Hematopoietic multipotent progenitor cell treated with erythropoietin and hydrocortisone succinate and interleukin-3 and kit ligand, for 4 days (in vitro differentiated cells): ENCODE measurements around the gene FOXF2.

Source experiments
- DNase-seq: peaks from one replicate; pipeline ENCODE4 v3.0.0-alpha.2; 2015

The FOXF2 gene

DNA sequence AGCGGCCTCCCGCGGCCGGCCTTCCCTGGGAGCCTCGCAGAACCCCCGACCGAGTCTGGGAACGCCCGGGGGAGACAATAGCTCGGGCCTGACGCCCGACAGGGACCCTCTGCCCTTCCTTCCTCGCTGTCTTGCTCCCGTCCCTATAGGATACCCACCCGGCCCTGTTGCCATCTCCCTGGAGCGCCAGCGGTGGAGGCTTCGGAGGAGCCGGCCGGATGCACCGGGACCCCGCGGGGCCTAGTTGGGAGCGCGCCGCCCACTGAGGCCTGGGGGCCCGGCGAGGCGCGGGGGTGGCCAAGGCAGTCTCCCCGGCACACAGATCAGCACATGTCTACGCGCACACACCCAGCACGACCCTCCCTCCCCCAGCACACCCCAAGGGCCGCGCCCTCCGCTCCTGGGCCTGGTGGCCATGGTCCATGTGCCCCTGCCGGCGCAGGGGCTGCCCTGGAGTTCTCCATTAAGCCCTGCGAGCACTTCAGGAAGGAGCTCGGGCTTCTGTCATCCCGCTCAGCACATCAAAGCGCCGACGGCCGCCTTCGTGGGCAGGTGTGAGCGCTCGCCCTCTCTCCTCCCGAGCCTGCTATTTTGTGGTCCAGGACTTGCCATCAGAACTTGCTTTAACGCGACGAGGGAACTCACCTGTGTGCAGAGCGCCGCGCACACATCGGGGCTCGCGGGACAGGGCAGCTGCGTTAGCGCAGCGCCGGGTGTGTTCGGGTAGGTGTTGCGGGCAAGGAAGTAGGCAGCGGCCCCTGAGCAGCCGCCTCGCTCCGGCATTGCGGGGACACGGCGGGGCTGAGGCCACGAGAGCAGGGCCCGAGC, 3.7 kb downstream of the FOXF2 start:
- no peak for DNase-seq

DNA sequence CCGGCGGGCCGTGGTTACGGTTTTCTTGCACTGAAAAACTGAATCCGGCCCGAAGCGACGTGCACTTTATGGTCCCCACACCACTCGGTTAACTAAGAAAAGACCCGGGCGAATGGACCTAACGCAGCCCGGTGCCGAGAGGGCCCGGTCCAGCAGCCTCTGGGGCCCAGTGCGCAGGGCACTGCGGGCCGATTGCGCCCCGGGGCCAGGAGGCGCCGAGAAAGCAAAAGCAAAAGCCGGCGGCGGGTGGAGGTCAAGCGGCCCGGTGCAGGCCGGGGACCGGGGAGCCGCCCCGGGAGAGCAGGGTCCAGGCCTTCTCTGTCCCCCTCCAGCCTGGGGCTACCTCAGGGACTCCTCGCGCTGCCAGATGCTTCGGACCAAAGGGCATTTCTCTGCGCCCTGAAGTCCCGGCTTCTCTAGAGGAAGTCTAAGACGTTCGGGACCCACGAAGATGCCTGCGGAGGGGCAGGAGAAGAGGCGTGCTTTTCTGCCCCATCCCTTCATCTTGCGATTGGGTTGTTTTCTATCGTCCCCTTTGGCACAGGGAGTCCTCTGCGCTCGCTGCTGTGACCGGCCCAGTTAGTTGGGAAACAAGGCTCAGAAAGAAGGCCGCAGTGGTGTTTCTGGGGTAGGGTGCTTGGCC, 4.4 kb downstream of the FOXF2 start:
- no peak for DNase-seq

DNA sequence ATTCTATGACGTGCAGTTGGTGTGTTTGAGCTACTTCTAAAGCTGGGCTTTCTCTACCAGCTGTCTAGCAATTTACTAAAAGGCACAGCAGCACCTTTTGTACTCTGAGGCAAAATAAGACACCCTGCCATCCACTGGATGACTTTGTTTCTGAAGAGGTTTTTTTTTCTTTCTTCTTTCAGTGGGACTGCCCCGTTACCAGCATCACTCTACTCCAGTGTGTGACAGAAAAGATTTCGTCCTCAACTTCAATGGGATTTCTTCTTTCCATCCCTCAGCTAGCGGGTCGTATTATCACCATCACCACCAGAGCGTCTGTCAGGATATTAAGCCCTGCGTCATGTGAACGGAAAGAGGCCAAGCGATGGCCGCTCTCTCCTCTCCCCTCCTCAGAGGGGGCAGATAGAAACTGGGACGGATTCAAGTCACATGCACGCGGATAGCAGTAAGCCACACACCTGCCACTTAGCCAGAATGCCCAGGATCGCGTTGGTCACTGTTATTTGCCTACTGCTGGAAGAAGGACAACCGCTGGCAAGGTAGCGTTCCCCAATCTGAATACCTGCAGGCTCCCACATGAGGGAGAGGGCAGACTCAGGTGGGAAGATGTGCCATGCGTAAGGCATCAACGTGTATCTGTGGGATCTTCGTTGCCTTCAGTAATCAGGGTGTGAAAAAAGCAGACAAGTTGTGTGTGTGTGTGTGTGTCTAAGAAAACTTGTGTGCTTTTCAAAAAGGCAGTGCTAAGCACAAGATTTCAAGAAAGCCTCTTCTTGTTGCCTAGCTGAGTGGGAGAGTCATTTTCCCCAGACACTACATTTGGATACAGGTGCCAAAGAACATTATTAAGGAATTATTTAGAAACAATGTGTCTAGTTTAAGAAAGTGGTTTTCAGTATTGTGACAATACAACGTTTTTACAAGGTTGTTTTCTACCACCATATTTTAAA, 5.4 kb downstream of the FOXF2 start:
- DNase-seq: no peak

DNA sequence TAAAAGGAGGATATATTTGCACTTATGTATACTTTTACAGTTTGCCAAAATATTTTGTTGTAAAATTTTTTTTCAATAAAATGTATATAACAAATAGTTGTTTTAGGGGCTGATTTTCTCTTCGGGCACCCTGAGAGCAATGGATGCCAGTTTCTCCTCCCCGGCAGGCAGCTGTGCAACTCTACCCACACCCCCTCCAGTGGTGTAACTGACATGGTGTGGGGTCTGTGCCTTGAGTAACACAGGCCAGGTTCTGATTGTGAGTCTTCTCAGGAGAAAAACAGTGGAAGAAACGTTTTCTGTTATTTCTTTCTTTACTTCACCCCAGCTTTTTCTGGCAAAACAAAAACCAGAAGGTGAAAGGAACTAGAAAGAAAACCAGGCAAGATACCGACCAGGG, 6.1 kb downstream of the FOXF2 start:
- DNase-seq: no peak

DNA sequence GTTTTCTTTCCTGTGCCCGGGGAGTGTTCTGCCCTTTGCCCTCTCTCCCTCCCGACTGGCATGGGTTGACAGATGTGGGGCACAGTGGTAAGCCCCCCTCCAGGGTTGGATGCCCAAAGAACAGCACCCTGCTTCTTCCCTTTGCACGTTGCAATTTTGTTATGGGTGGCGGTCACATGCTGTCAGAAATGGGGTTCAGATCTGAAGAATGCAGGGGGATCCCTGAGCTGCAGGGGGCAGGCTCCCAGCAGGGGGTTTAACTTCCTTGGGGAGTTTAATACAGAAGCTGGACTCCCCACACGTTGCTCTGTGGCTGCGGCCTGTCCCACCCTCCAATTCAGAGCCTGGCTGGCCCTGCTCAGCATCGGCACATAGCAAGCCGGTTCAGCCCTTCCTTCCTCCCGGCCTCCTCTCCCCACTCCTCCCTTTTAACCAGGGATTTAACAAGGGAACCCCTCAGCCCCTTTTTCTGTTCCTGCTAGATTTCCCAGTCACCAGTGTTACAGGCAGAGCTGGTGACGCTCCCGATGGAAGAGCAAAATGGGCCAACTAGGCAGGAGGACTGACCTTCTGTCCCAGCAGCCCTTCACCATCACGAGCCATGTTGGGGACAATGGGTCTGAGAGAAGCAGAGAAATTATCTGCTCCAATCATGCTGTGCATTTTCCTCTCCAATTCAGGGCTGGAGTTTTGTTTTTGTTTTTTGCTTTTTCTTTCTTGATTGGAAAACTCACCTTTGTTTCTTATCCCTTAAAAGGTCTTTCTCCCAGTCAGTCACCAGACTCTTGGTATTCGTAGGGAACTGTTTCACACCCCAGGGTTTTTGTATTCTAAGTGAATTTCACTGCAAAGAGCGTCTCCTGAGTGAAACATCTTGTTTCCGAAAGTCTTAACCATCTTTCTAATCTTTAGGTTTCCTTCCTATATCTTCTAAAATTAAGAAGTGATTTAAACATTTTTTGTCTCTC, 6.8 kb downstream of the FOXF2 start:
- DNase-seq: no peak

DNA sequence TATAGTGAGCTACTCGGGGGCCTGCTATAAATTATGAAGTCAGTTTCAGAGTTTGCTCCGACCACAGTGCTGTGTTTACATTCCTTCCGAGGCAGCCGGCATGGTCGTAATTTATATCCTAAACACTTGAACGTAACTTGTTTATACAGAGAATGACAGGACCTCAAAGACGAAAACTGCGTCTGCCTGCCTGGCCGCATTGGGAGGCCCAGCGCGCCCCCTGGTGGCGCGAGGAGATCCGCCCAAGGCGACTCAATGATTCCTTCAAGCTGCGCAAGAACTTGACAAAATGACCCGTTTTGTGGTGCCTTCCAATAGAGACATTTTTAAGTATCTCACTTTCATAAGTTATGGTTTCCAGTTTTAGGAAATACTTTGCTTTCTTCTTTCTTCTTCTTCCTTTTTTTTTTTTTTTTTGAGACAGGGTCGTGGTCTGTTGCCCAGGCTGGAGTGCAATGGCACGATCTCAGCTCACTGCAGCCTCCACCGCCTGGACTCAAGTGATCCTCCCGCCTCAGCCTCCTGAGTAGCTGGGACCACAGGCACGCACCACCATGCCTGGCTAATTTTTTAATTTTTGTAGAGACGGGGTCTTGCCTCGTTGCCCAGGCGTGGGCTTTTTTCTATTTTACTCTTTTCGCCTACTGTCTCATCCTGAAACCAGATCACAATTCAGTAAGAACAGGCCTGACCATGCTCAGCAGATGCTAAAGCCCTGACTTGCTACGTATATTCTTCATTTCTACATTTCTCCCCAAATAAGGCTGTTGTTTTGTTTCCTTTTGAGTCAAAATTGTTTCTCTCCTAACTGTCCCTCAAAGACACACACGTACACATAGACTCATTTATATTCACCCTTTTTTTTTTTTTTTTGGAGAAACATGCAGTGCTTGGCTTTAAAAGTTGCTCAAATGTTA, 7.8 kb downstream of the FOXF2 start:
- DNase-seq: peak; percentile 82

DNA sequence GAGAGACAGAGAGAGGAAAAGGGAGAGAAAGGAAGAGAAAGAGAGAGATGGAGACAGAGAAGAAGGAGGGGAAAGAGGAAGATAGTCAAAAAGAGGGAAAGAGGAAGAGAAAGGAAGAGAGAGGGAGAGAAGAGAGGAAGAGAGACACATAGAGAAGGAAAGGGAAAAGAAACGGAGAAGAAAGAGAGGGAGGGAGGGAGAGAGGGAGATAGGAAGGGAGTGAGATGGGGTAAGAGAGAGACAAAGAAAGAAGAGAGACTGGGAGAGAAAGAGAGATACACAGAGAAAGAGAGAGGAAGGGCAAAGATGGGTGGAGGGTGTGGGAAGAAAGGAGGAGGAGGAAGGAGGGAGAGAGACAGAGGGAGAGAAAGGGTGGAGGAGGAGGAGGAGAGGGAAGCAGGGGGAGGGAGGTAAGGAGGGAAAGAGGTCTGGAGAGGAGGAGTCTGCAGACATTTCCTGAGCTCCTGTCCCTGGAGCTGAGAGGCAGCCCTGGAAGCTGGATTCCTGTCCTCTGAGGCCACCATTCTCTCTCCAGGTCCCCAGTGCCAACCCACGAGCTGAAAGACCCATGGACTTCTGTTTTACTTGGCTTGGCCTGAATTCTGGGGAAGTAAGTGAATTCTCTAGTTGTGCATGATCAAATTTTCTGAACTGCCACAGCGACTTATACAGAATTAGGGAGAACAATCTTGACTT, 9.9 kb downstream of the FOXF2 start:
- no peak for DNase-seq

DNA sequence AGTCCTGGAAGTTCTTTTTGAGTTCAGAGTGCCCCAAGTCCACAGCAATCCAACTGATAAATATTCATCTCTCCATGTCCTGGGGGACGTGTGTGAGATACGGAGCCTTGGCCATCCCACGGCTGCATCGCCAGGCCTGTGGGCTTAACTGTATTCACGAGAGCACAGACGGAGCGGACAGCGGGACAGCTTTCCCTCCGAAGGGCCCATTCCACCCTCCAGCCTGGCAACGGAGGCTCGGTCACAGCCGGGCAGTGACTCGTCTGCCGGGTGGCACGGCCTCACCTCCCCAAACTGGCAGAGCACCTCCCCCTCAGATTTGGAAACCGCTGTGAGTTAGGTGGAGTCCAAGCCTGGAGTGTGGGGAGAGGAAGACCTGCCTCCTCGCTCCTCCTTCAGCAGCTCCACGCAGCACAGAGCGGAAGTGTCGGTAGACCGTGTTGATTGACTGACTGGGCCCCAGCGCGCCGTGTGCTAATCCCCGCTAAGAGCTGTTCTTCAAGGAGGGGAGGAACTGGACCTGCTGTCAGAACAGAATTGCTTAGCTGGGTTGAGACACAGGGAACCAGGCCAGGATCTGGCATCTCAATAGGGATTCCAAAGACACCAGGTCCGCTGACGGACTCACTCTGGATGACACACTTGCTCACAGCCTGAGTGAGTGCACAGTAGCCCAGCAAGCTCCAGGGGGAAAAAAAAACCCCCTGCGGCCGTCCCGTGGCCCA, 10.9 kb downstream of the FOXF2 start:
- no peak for DNase-seq

DNA sequence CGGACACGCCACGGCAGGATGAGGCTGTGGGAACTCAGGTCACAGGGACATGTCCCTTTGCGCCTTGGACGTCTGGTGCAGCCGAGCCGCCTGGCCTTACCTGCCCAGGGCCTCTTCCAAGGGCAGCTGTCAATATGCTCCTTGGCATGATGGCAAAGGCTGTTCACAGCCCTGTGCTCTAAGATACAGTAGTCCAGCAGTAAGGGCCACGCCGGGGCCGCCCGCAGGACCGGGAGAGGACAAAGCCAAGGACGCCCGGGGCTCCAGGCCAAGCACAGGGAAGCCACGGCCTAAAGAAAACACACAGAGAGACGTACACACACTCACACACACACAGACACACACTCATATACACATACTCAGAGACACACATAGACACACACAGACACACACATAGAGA, 13.0 kb downstream of the FOXF2 start:
- no peak for DNase-seq

DNA sequence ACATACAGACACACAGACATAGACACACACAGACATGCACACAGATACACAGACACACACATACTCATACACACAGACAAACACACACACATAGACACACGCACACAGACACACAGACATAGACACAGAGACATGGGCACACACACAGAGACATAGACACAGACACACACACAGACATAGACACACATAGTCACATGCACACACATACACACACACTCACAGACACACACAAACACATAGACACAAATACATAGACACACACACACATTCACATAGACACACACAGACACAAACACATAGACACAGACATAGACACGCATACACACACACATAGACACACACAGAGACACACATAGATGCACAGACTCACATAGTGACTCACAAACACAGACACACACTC, 13.5 kb downstream of the FOXF2 start:
- DNase-seq: no peak

DNA sequence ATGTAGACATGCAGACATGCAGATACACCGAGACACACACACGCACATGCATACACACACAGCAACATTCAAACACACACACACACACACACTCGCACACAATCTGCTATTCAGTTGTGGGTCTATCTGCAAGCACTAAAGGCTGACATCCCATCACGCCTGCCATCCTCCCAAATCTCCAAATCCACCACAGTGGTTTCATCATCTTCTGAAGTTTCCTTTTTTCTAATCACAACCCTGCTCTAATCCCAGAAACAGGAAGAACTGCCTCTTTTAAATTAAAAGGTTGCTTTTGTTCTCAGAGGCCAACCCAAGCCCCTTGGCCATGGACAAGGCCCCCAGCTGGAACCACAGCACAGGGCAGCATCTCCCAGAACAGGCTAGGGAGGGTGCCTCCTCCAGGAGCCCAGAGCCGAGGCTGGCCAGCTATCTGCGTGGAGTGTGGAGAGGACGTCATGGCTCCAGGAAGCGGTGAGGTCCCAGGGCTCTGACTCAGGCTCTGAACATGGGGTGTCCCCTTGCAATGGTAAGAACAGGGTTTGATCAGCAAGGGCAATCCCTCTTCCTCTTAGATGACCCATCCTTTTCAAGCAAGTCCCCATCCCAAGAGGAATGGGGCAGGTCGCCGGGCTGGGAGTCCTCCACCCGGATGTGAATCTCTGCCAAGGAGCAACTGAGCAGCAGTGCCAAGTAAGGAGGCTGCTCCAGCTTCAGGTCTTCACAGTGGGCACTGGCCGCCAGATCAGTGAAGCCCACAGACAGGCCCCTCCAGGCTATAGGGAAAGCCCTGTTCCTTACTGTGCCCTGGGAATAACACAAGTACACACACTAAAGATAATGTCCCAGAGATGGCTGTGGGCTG, 14.7 kb downstream of the FOXF2 start:
- DNase-seq: no peak

DNA sequence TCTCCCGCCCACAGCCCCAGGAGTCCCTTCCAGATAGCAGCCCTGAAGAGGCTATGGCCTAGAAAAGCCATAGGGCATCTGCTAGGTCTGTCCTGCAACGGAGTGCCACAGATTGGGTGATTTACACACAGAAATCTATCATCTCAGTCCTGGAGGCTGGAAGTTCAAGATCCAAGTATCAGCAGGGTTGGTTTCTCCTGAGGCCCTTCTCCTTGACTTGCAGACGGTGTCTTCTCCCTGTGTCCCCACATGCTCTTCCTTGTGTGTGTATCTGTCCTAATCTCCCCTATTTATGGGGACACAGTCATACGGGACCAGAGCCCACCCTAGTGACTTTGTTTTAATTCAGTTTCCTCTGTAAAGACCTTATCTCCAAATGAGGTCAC, 15.3 kb downstream of the FOXF2 start:
- DNase-seq: no peak

DNA sequence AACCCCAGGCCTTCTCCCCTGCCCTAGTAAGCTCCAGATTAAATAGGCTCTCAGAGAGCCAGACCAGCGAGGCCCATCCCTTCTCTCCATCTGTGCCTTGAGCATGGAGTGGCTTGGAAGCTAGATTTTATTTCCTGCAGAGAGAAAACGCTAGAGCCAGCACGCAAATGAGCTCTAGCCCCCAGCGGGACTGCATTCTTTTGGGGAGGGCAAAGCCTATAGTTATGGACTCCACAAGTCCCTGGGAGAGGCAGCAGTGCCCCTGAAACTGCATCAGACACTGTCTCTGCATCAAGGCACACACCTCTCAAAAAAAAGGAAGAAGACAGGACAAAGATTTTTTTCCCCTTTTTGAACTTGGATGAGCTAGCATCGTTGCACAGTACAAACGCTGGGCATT, 15.8 kb downstream of the FOXF2 start:
- no peak for DNase-seq

DNA sequence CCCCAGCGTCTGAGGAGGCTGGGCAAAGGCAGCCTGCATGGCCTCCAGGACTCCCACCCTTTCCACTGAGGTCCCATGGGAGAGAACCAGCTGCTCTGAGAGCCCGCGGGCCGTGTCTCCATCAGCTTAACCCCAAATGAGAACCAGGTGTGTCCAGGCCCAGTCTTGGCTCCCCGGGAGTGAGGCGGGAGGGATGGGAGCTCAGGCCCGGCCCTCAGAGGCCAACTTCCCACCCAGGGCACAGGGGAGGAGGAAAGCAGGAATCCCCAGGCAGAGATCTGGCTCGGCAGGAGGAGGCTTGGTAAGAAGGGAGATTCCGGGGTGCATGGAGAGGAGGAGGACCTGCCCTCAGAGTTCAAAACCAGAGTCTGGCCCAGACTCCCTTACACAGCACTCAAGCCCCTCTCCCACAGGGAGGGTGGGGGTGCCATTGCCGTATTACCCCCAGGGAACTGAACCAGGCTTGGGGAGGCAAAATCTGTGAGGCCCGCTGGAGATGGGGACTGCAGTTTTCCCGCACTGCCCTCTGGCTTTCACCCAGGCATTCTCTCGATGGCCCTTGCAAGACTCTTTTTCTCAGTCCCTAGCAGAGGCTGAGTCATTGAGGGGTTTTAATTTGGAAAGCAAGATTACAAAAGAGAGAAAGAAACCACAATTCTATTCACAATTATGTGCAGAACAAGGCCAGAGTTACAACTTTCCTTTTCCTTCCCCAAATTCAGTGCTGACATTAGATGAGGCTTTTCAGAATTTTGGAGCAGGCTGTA, 17.1 kb downstream of the FOXF2 start:
- peak; percentile 44 for DNase-seq

DNA sequence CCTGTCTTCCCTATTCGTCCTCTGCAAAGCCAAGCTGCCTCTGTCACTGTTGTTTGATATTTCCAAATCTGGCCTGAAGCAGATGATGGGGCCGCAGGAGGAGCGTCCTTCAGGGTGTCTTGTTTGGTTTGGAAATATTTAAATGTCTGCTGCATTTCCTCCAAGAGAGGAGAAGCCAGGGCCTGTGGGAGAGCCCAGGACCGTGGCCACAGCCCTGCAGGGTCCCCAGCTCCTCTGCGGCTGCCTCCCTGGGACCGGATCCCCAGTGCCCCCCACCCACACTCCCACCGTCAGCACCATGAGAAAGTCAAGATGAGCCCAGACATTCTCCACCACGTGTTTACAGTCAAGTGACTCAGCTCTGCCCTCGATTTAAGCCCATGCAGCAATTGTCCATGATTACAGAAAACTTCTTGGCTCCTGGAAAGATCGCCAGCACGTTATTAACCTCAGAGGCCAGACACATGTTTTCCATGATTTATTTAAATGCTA, 18.2 kb downstream of the FOXF2 start:
- no peak for DNase-seq

DNA sequence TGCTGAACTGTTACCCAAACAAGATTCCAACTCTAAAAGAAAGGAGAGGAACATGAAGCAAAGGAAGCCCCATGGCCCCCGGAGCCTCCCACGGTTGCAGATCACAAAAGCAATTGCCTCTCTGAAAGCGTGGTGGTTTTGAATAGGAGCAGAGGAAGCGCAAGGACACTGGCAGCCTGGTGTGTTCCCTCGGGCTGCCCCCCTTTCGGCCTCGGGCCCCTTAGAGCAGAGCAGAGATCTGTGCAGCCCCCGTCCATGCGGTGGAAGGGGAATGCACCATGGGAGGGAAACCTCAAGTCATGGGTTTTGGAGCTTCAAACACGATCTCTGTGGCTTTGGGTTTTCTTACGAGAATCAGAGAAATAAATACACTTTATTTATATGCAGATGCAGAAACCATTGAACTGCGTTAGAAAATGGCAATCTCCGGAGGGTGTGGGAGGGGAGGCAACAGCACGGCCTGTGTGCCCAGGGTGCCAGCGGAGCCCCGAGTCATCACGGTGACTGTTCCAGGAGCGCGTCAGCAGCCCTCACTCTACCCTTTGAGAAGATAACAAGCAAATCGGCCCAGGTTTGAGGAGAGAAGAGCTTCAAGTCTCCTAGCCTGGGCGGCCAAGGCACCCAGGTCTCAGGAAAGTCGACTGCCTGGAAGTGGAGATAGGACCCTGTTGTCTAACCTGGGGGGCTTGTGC, 20.5 kb downstream of the FOXF2 start:
- DNase-seq: no peak

DNA sequence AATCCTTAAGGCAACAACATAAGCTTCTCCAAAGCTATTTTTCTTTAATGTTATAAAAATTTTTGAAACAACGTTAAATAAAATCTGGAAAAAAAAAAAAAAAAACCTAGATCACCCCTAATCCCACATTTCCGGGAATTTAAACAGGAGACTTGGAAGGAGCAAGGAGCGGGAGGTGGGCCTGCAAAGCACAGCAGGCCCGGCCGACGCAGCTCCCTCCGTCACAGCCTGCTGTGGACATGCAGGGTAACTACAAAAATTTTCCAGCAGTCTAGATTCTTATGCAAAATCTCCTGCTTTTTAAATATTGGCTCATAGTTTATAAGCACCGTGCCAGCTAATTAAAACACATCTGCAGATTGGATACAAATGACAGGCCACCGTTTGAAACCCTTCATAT, 23.5 kb downstream of the FOXF2 start:
- no peak for DNase-seq
